Large intestine (tissue), 3 donors: ENCODE measurements around the gene LPP. TPM values are rescaled to one million over a fixed set of nuclear protein-coding genes. Genes with fewer than 3 reads are reported as not detected.

ENCODE experiments used
- DNase-seq, 2 donors: peaks; one replicate each; pipeline versions ENCODE4 v3.0.0 to v3.0.0-alpha.2; 2013
- H3K27ac ChIP-seq: one replicate; pipeline ENCODE4 v1.5.1; 2013; ENCODE audit warnings: low read length
- H3K27me3 ChIP-seq: 2 replicates; pipeline ENCODE4 v1.6.1; 2013; ENCODE audit warnings: low read length; ENCODE audit not compliant: control insufficient read depth, insufficient read depth
- H3K36me3 ChIP-seq: 2 replicates; pipeline ENCODE4 v1.6.1; 2013; ENCODE audit warnings: low read length; ENCODE audit not compliant: control insufficient read depth, insufficient read depth
- H3K4me1 ChIP-seq: one replicate; pipeline ENCODE4 v1.6.1; 2013; ENCODE audit warnings: low read length; ENCODE audit not compliant: control insufficient read depth, insufficient read depth
- H3K4me3 ChIP-seq: one replicate; pipeline ENCODE4 v1.5.1; 2013; ENCODE audit warnings: low read length
- H3K9me3 ChIP-seq: one replicate; pipeline ENCODE4 v1.6.1; 2013; ENCODE audit warnings: mild to moderate bottlenecking, low read depth, low read length, moderate library complexity; ENCODE audit not compliant: control insufficient read depth
- WGBS: methylation state at CpG from one replicate; pipeline ENCODE4 v1.1.5; 2013; ENCODE audit warnings: low lambda C conversion rate; ENCODE audit not compliant: insufficient coverage; 5-methylcytosine and 5-hydroxymethylcytosine counted together
- polyA plus RNA-seq: library from polyadenylated mRNA; unstranded; fragments of 120-200 nt; gene quantifications from one replicate; pipeline ENCODE4 v1.2.1, GENCODE V29; 2013

LPP gene
- polyA plus RNA-seq, 1 donor: 41.2 TPM

- H3K4me3 ChIP-seq: no peak overlapping the region
- no peaks in the 10 kb centered on the region for H3K27me3 ChIP-seq
- H3K27ac ChIP-seq: no peak overlapping the region
- peaks cover 2% of the 10 kb centered on the region for H3K36me3 ChIP-seq
- DNase-seq: no peak
- WGBS: 100% methylated on average over 1 of the region's 4 CpGs
- no peaks in the 10 kb centered on the region for H3K4me1 ChIP-seq
- H3K9me3 ChIP-seq: peaks cover 8% of the 10 kb centered on the region
Measured at GRCh38 chr3:188497021-188497420, 343.1 kb downstream of the LPP start.

DNA sequence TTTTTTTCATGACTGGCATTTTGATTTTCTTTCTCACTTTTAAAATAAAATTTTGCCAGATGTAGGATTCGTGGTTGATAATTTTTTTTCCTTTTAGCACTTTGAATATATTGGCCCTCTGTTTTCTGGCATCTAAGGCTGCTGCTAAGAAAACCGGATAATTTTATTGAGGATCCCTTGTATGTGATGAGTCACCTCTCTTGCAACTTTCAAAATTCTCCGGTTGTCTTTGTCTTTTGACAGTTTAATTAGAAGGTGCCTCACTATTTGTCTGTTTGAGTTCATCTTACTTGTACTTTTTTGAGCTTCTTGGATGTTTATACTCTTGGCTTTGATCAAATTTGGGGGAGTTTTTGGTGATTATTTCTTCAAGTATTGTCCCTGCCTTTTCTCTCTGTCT lies 349.7 kb downstream of the LPP start:
- Histone ChIP-seq H3K27me3 (no peaks in the 10 kb centered on the region), H3K4me3 (no peak overlapping the region), H3K9me3 (peaks cover 22% of the 10 kb centered on the region), H3K27ac (no peak overlapping the region), H3K36me3 (no peaks in the 10 kb centered on the region), H3K4me1 (no peaks in the 10 kb centered on the region)
- DNase-seq: no peak
- no CpG with 5 or more reads among the region's 3 CpGs for WGBS

DNA sequence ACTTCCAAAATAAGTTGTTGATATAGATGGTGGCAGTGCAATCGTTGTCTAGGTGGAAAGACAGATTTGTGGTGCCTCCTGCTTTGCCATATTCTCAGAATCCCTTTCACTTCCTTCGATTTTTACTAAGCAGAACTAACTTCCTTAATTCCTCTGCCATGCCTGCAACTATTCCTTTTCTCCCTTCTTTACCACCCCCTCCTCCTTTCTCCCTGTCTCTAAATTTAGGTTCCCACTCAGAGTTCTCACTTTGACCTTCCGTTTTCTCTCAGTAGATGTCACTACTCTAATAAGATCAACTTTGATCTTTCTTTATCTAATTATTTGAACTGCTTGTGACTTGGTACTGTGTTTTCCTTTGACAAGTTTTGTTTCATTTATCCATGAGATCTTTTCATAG lies 351.2 kb downstream of the LPP start:
- no peaks in the 10 kb centered on the region for H3K4me1 ChIP-seq
- DNase-seq: no peak
- H3K27me3 ChIP-seq: no peaks in the 10 kb centered on the region
- no peaks in the 10 kb centered on the region for H3K36me3 ChIP-seq
- peaks cover 22% of the 10 kb centered on the region for H3K9me3 ChIP-seq
- H3K4me3 ChIP-seq: no peak overlapping the region
- H3K27ac ChIP-seq: no peak overlapping the region
- 100% methylated on average over 2 of the region's 3 CpGs for WGBS

GRCh38 chr3:188505911-188506310 lies 352.0 kb downstream of the LPP start:
- Histone ChIP-seq H3K9me3 (peaks cover 22% of the 10 kb centered on the region), H3K4me1 (no peaks in the 10 kb centered on the region), H3K4me3 (no peak overlapping the region), H3K27me3 (no peaks in the 10 kb centered on the region), H3K27ac (no peak overlapping the region), H3K36me3 (no peaks in the 10 kb centered on the region)
- WGBS: 83% methylated on average over 1 of the region's 2 CpGs
- DNase-seq: no peak

GRCh38 chr3:188506446-188506845 lies 352.5 kb downstream of the LPP start:
- 100% methylated on average over 1 of the region's 1 CpG for WGBS
- no peak for DNase-seq

GRCh38 chr3:188507244-188507720 lies 353.3 kb downstream of the LPP start:
- Histone ChIP-seq H3K4me1 (no peaks in the 10 kb centered on the region), H3K4me3 (no peak overlapping the region), H3K27me3 (no peaks in the 10 kb centered on the region), H3K27ac (no peak overlapping the region), H3K36me3 (no peaks in the 10 kb centered on the region), H3K9me3 (peaks cover 14% of the 10 kb centered on the region)
- DNase-seq: no peak
- WGBS: no CpG with 5 or more reads among the region's 5 CpGs

More at GRCh38 chr3:188506446-188506845, 352.5 kb downstream of the LPP start:
- Histone ChIP-seq H3K27me3 (no peaks in the 10 kb centered on the region), H3K4me1 (no peaks in the 10 kb centered on the region), H3K4me3 (no peak overlapping the region), H3K27ac (no peak overlapping the region), H3K36me3 (no peaks in the 10 kb centered on the region), H3K9me3 (peaks cover 18% of the 10 kb centered on the region)

DNA sequence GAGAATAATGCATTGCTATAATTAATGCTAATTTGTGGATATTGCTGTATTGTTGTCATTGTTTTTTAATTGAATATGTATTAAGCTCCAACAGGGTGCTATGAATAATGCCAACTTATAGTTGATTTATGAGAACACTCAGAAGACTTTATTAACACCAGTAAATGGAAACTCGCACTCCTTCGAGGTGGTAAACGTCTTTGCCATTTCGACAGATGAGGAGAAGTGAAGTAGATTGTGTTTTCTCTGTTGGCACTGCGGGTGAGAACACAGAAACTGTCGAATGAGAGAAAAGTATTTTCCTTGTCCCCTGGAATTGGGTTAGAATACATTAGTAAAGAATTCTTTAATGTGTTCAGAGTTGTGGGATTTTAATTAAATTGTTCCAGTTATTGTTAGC lies 354.5 kb downstream of the LPP start:
- WGBS: 98% methylated on average over 5 of the region's 6 CpGs
- H3K4me1 ChIP-seq: no peaks in the 10 kb centered on the region
- DNase-seq: no peak
- no peaks in the 10 kb centered on the region for H3K27me3 ChIP-seq
- H3K9me3 ChIP-seq: peaks cover 8% of the 10 kb centered on the region
- H3K27ac ChIP-seq: no peak overlapping the region
- H3K4me3 ChIP-seq: no peak overlapping the region
- no peaks in the 10 kb centered on the region for H3K36me3 ChIP-seq

GRCh38 chr3:188509316-188509715 lies 355.4 kb downstream of the LPP start:
- no peak for DNase-seq
- Histone ChIP-seq H3K27ac (no peak overlapping the region), H3K4me1 (no peaks in the 10 kb centered on the region), H3K9me3 (peaks cover 2% of the 10 kb centered on the region), H3K27me3 (no peaks in the 10 kb centered on the region), H3K4me3 (no peak overlapping the region), H3K36me3 (no peaks in the 10 kb centered on the region)
- 100% methylated on average over 1 of the region's 3 CpGs for WGBS

- H3K36me3 ChIP-seq: no peaks in the 10 kb centered on the region
- no peaks in the 10 kb centered on the region for H3K9me3 ChIP-seq
- H3K4me3 ChIP-seq: no peak overlapping the region
- no peak for DNase-seq
- H3K27ac ChIP-seq: no peak overlapping the region
- no peaks in the 10 kb centered on the region for H3K27me3 ChIP-seq
- WGBS: 67% methylated on average over 2 of the region's 3 CpGs
- no peaks in the 10 kb centered on the region for H3K4me1 ChIP-seq
Measured at GRCh38 chr3:188510366-188510765, 356.4 kb downstream of the LPP start.

DNA sequence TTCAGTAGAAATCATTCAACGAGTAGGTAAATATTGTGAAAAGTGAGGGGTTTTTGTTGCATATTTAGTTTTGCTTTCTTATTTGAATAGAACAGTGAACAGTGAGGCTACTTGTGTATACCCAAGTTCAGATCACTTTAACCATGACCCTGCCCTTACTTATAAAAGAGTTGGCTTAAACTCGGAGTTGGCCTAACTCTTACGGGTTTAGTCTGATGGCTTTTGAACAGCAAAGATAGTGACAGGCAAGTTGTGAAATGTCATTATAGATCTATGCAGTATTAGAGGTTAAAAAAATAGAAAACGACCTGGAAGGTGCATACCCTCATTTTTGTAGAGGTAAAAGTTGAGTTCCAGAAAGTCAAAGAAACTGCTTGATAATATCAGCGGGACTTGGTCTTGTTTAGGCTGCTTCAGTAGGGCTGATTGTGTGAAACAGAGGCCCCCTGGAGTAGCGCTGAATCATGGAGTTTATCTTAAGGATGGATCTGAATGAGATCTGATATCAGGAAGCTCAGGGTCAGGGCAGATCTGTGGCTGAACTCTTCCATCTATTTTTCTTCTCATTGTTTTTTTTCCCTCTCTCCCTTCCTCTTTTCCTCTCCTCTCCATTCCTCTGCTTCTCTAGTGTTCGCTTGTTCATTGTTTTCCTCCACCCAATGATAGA lies 359.8 kb downstream of the LPP start:
- no peak overlapping the region for H3K27ac ChIP-seq
- no peaks in the 10 kb centered on the region for H3K36me3 ChIP-seq
- WGBS: 92% methylated on average over 4 of the region's 7 CpGs
- H3K27me3 ChIP-seq: no peaks in the 10 kb centered on the region
- no peaks in the 10 kb centered on the region for H3K9me3 ChIP-seq
- H3K4me1 ChIP-seq: no peaks in the 10 kb centered on the region
- H3K4me3 ChIP-seq: no peak overlapping the region
- DNase-seq: no peak

DNA sequence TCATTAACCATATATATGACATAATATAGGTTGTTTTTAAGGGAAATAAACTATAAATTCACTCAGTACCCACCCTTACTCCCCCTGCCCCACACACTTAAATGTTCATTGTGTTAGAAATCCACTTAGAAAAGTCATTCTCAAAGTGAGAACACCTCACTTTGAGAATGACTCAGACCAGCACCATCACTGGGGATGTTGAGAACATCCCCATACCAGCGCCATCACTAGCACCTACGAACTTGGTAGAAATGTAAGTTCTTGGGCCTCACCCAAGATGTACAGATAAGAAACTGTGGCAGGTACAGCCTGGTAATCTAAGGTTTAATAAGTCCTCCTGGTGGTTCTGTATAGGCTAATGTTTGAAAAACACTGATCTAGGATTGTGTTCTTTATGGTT lies 362.6 kb downstream of the LPP start:
- WGBS: no CpG with 5 or more reads among the region's 2 CpGs
- H3K27ac ChIP-seq: no peak overlapping the region

More for the DNA sequence above, 362.6 kb downstream of the LPP start:
- H3K36me3 ChIP-seq: no peaks in the 10 kb centered on the region
- no peaks in the 10 kb centered on the region for H3K27me3 ChIP-seq
- no peaks in the 10 kb centered on the region for H3K9me3 ChIP-seq
- DNase-seq: no peak
- no peak overlapping the region for H3K4me3 ChIP-seq
- no peaks in the 10 kb centered on the region for H3K4me1 ChIP-seq
